HG03469 (cell line): Measurements from ENCODE around the gene METTL23.

ENCODE experiments used
- ATAC-seq: cut with Tn5 transposase; IDR thresholded peaks from one replicate; pipeline ENCODE4 v1.9.1; 2021; ENCODE audit warnings: mild to moderate bottlenecking, moderate library complexity, moderate number of reproducible peaks; ENCODE audit not compliant: unreplicated experiment

METTL23 gene

GRCh38 chr17:76752006-76752405 lies 25.4 kb downstream of the METTL23 start:
- ATAC-seq, result no peak

- no peak for ATAC-seq
Observed at GRCh38 chr17:76753061-76753961, 26.7 kb downstream of the METTL23 start.

GRCh38 chr17:76755285-76755684 lies 28.6 kb downstream of the METTL23 start:
- no peak for ATAC-seq

- no peak for ATAC-seq
Observed at GRCh38 chr17:76757256-76757655, 30.6 kb downstream of the METTL23 start.

- no peak for ATAC-seq
Observed at GRCh38 chr17:76758570-76758969, 31.9 kb downstream of the METTL23 start.

GRCh38 chr17:76772842-76773525 lies 46.3 kb downstream of the METTL23 start:
- no peak for ATAC-seq

- no peak for ATAC-seq
Observed at GRCh38 chr17:76775021-76775600, 48.5 kb downstream of the METTL23 start.

GRCh38 chr17:76781056-76781982 lies 54.7 kb downstream of the METTL23 start:
- ATAC-seq, result no peak

GRCh38 chr17:76783146-76783545 lies 56.5 kb downstream of the METTL23 start:
- ATAC-seq, result no peak
